Gastrocnemius medialis (tissue), 4 donors: ENCODE measurements around the gene KIF18B.

Source experiments
- CTCF ChIP-seq, 5 experiments: fragments of 450-650 bp in 3 of 5; fragments of 200-600 bp in 2 of 5; sonication (generic) in 2 of 5; IDR thresholded peaks in 4 of 5; conservative IDR thresholded peaks in 1 of 5; 1 replicate in 4 of 5; 2 replicates in 1 of 5; pipeline ENCODE4 v1.5.1; 2016 to 2019; ENCODE audit warnings: antibody characterized with exemption in 5 of 5, mild to moderate bottlenecking in 3 of 5, moderate library complexity in 3 of 5
- POLR2A ChIP-seq, 2 donors: fragments of 450-650 bp; IDR thresholded peaks; one replicate each; pipeline ENCODE4 v1.6.1; 2017; ENCODE audit warnings: antibody characterized with exemption in 2 of 2, mild to moderate bottlenecking in 2 of 2, moderate library complexity in 2 of 2

GRCh38 chr17:44900894-44901293 is 46.7 kb downstream of the KIF18B start:
- TF ChIP-seq CTCF (IDR thresholded peaks at IDR 0.05 in 4 of 5, conservative IDR thresholded peaks at IDR 0.05 in 1 of 5): no peak
- no peak for TF ChIP-seq POLR2A (IDR thresholded peaks at IDR 0.05)
